Inflammatory macrophage treated with lipopolysaccharide for 1 hour (primary cell): ENCODE measurements around the gene UBE2E2.

Source experiments
- DNase-seq, 2 donors: peaks; one replicate each; pipeline ENCODE4 v3.0.0-alpha.2; 2020 to 2022

The UBE2E2 gene

GRCh38 chr3:23489300-23490158 is 286.4 kb downstream of the UBE2E2 start:
- DNase-seq = no peak

GRCh38 chr3:23490459-23490858 is 287.3 kb downstream of the UBE2E2 start:
- DNase-seq = peak; percentile 48 to 55

- no peak for DNase-seq
These were observed 288.9 kb downstream of the UBE2E2 start for GRCh38 chr3:23492057-23492456.

GRCh38 chr3:23493889-23494288 is 290.8 kb downstream of the UBE2E2 start:
- no peak for DNase-seq

GRCh38 chr3:23494967-23495366 is 291.8 kb downstream of the UBE2E2 start:
- no peak for DNase-seq

GRCh38 chr3:23495507-23495906 is 292.4 kb downstream of the UBE2E2 start:
- DNase-seq = no peak

GRCh38 chr3:23496165-23496564 is 293.0 kb downstream of the UBE2E2 start:
- no peak for DNase-seq

- no peak for DNase-seq
These were observed 294.0 kb downstream of the UBE2E2 start for GRCh38 chr3:23497156-23497555.

GRCh38 chr3:23501201-23501802 is 298.2 kb downstream of the UBE2E2 start:
- peak; percentile 10 to 50 for DNase-seq

GRCh38 chr3:23508464-23508863 is 305.3 kb downstream of the UBE2E2 start:
- no peak for DNase-seq

- no peak for DNase-seq
These were observed 315.3 kb downstream of the UBE2E2 start for GRCh38 chr3:23518441-23518840.

- no peak for DNase-seq
These were observed 316.4 kb downstream of the UBE2E2 start for GRCh38 chr3:23519314-23520208.

- DNase-seq = no peak
These were observed 324.2 kb downstream of the UBE2E2 start for GRCh38 chr3:23527326-23527725.

- no peak for DNase-seq
These were observed 330.5 kb downstream of the UBE2E2 start for GRCh38 chr3:23533596-23533995.

GRCh38 chr3:23533996-23534395 is 330.9 kb downstream of the UBE2E2 start:
- DNase-seq = no peak

GRCh38 chr3:23537101-23537551 is 334.0 kb downstream of the UBE2E2 start:
- DNase-seq = no peak

GRCh38 chr3:23539185-23539584 is 336.1 kb downstream of the UBE2E2 start:
- DNase-seq = no peak

- no peak for DNase-seq
These were observed 337.5 kb downstream of the UBE2E2 start for GRCh38 chr3:23540600-23540999.

- DNase-seq = no peak
These were observed 339.0 kb downstream of the UBE2E2 start for GRCh38 chr3:23542079-23542478.

GRCh38 chr3:23546181-23546580 is 343.1 kb downstream of the UBE2E2 start:
- peak; percentile 30 to 80 for DNase-seq

GRCh38 chr3:23547905-23548650 is 345.0 kb downstream of the UBE2E2 start:
- no peak for DNase-seq

- no peak for DNase-seq
These were observed 345.6 kb downstream of the UBE2E2 start for GRCh38 chr3:23548706-23549105.
